Fibroblast of lung (primary cell): ENCODE results near the gene ABCA13. TPM values are rescaled to one million over a fixed set of nuclear protein-coding genes. Genes with fewer than 3 reads are reported as not detected.

Experiments used
- DNase-seq, 2 donors: peaks; one replicate each; pipeline versions ENCODE4 v3.0.0 to v3.0.0-alpha.2; 2010; ENCODE audit warnings: low read depth in 2 of 2
- H2AFZ ChIP-seq: 2 replicates; pipeline ENCODE4 v1.5.1; 2012; ENCODE audit warnings: low read length, control low read depth, inconsistent platforms
- H3K27ac ChIP-seq: 2 replicates; pipeline ENCODE4 v1.5.1; 2011; ENCODE audit warnings: low read length, control low read depth; ENCODE audit not compliant: insufficient read depth
- H3K27me3 ChIP-seq: 2 replicates; pipeline ENCODE4 v1.5.1; 2011; ENCODE audit warnings: mild to moderate bottlenecking, low read length; ENCODE audit not compliant: control insufficient read depth, insufficient read depth
- H3K36me3 ChIP-seq: 2 replicates; pipeline ENCODE4 v1.5.1; 2011; ENCODE audit warnings: low read length; ENCODE audit not compliant: control insufficient read depth, insufficient read depth
- H3K4me1 ChIP-seq: 2 replicates; pipeline ENCODE4 v1.5.1; 2011; ENCODE audit warnings: low read length; ENCODE audit not compliant: control insufficient read depth, insufficient read depth; ENCODE audit errors: extremely low read depth
- H3K4me2 ChIP-seq: 2 replicates; pipeline ENCODE4 v1.5.1; 2011; ENCODE audit warnings: low read length, control low read depth; ENCODE audit not compliant: insufficient read depth; ENCODE audit errors: extremely low read depth
- H3K4me3 ChIP-seq, 4 experiments: fragments of 200-600 bp in 1 of 4; sonication (generic) in 1 of 4; replicated peaks in 1 of 4; 2 replicates each; pipeline ENCODE4 v1.5.1; 2011 to 2016; ENCODE audit warnings: low read length in 4 of 4, low read depth in 3 of 4, mild to moderate bottlenecking in 3 of 4, control low read depth in 2 of 4, inconsistent platforms in 1 of 4, mixed read lengths in 1 of 4; ENCODE audit not compliant: insufficient read depth in 1 of 4; ENCODE audit errors: control extremely low read depth in 1 of 4
- H3K79me2 ChIP-seq: 2 replicates; pipeline ENCODE4 v1.5.1; 2012; ENCODE audit warnings: mild to moderate bottlenecking, low read length, inconsistent platforms; ENCODE audit not compliant: control insufficient read depth, insufficient read depth
- H3K9ac ChIP-seq: 2 replicates; pipeline ENCODE4 v1.5.1; 2011; ENCODE audit warnings: mild to moderate bottlenecking, low read length, control low read depth; ENCODE audit not compliant: insufficient read depth
- H3K9me3 ChIP-seq: 2 replicates; pipeline ENCODE4 v1.5.1; 2012; ENCODE audit warnings: low read depth, low read length; ENCODE audit not compliant: control insufficient read depth, insufficient read depth
- H4K20me1 ChIP-seq: 2 replicates; pipeline ENCODE4 v1.5.1; 2011; ENCODE audit warnings: low read length; ENCODE audit not compliant: control insufficient read depth, insufficient read depth; ENCODE audit errors: extremely low read depth
- EZH2 ChIP-seq: IDR thresholded peaks from 2 replicates; pipeline ENCODE4 v1.5.1; 2012; ENCODE audit warnings: low read length, control low read depth, mild to moderate bottlenecking; ENCODE audit errors: missing control alignments
- polyA plus RNA-seq, 2 donors: library from polyadenylated mRNA; depleted of rRNA in 1 of 2; stranded (reverse) in 1 of 2; unstranded in 1 of 2; fragments of >200 nt; gene quantifications; 2 replicates each; pipeline ENCODE4 v1.2.1, GENCODE V29; 2011 to 2012; ENCODE audit warnings: missing spikeins in 1 of 2
- total RNA-seq: library from RNA; depleted of rRNA; stranded (reverse); fragments of >200 nt; gene quantifications from 2 replicates; pipeline ENCODE4 v1.2.1, GENCODE V29; 2014
- TF ChIP-seq, protein P1 (sequence below), 2 donors: IDR thresholded peaks in 1 of 2; conservative IDR thresholded peaks in 1 of 2; 1 replicate in 1 of 2; 2 replicates in 1 of 2; pipeline ENCODE4 v1.5.1; 2011 to 2012; ENCODE audit warnings: low read length in 2 of 2, control low read depth in 1 of 2, inconsistent platforms in 1 of 2, low read depth in 1 of 2, mild to moderate bottlenecking in 1 of 2

ABCA13 gene
- total and polyA plus RNA-seq, 2 donors (not counting 1 experiment from before 2014, with no cell fraction given): 0.08 to 10.9 TPM

DNA sequence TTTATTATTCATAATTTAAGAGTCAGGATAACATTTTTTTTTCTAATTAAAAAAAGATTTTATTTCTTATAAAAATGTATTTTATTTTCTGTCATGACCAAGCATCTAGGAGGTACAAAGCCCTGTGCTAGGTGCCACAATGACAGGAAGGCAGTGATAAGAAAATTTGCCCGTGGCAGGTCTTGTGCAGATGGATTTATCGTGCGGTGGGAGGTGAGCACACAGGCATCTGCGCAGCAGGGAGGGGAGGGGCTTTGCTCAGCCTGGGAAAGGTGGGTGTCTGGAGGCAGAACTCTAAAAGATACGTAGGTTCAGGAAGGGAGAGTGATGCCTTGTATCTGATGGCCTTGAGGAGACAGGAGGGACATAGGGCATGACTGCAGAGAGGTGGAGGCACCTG, 115.6 kb downstream of the ABCA13 start:
- TF ChIP-seq, protein P1, sequence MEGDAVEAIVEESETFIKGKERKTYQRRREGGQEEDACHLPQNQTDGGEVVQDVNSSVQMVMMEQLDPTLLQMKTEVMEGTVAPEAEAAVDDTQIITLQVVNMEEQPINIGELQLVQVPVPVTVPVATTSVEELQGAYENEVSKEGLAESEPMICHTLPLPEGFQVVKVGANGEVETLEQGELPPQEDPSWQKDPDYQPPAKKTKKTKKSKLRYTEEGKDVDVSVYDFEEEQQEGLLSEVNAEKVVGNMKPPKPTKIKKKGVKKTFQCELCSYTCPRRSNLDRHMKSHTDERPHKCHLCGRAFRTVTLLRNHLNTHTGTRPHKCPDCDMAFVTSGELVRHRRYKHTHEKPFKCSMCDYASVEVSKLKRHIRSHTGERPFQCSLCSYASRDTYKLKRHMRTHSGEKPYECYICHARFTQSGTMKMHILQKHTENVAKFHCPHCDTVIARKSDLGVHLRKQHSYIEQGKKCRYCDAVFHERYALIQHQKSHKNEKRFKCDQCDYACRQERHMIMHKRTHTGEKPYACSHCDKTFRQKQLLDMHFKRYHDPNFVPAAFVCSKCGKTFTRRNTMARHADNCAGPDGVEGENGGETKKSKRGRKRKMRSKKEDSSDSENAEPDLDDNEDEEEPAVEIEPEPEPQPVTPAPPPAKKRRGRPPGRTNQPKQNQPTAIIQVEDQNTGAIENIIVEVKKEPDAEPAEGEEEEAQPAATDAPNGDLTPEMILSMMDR (conservative IDR thresholded peaks at IDR 0.05 in 1 of 2, IDR thresholded peaks at IDR 0.05 in 1 of 2; ENCODE audit: low read depth in 1 of 2, low read length in 2 of 2): no peak
- TF ChIP-seq EZH2: no peak
- no peaks in the 10 kb centered on the region for H3K36me3 ChIP-seq
- no peaks in the 10 kb centered on the region for H4K20me1 ChIP-seq
- H3K9ac ChIP-seq: no peak overlapping the region
- H3K27ac ChIP-seq: no peak overlapping the region
- no peaks in the 10 kb centered on the region for H3K4me1 ChIP-seq
- no peak overlapping the region for H3K4me2 ChIP-seq
- no peak overlapping the region for H2AFZ ChIP-seq
- no peak overlapping the region for H3K4me3 ChIP-seq
- no peaks in the 10 kb centered on the region for H3K79me2 ChIP-seq
- no peak for DNase-seq
- H3K27me3 ChIP-seq: no peaks in the 10 kb centered on the region
- H3K9me3 ChIP-seq: no peaks in the 10 kb centered on the region

DNA sequence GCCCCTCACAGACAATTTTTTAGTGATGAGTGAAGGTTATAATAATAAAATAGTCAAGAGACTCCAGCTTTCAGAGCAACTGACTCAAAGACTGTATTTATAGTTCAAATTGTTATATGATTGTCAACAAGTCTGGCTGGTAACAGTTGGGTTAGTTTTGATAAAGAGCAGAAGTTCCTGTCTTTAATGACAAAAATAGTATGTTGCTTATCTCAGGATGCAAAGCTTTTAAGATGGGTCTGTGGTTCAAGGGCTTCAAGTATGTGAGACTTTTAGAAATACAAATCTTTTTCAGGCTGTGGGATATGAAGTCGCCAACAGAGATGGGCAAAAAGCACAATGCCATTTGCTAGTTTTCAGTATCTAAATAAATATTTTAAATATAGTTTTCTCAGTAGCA, 118.4 kb downstream of the ABCA13 start:
- Histone ChIP-seq H2AFZ (no peak overlapping the region), H3K4me2 (no peak overlapping the region), H3K9me3 (no peaks in the 10 kb centered on the region), H3K36me3 (no peaks in the 10 kb centered on the region), H3K4me1 (no peaks in the 10 kb centered on the region), H3K4me3 (no peak overlapping the region), H3K79me2 (no peaks in the 10 kb centered on the region), H3K27me3 (no peaks in the 10 kb centered on the region), H4K20me1 (no peaks in the 10 kb centered on the region), H3K9ac (no peak overlapping the region), H3K27ac (no peak overlapping the region)
- TF ChIP-seq, protein P1 (conservative IDR thresholded peaks at IDR 0.05 in 1 of 2, IDR thresholded peaks at IDR 0.05 in 1 of 2; ENCODE audit: low read depth in 1 of 2, low read length in 2 of 2): no peak
- no peak for TF ChIP-seq EZH2
- no peak for DNase-seq

DNA sequence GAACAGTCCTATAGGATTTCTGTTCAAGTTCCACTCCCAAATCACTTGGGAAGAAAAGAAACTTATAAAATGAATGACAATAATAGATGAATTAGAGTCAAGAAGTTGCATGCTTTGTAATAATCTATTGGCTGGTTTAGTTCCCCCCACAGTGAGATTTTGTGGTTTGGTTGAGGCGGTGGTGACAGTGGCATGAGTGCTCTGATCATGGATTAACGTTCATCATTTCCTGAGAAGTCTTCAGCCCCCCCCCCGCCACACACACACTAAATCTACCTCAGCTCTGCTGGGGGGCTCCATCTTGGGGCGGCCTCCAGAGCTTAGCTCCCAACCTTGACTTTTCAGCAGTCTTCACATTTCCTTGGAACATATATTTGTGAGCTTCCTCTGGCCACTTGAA, 121.7 kb downstream of the ABCA13 start:
- DNase-seq: no peak
- H3K27me3 ChIP-seq: no peaks in the 10 kb centered on the region
- no peak overlapping the region for H3K9ac ChIP-seq
- H3K4me1 ChIP-seq: no peaks in the 10 kb centered on the region
- H4K20me1 ChIP-seq: no peaks in the 10 kb centered on the region
- no peaks in the 10 kb centered on the region for H3K79me2 ChIP-seq
- no peak overlapping the region for H3K4me3 ChIP-seq
- H3K9me3 ChIP-seq: no peaks in the 10 kb centered on the region
- no peak overlapping the region for H3K4me2 ChIP-seq
- no peak for TF ChIP-seq EZH2
- TF ChIP-seq, protein P1 (conservative IDR thresholded peaks at IDR 0.05 in 1 of 2, IDR thresholded peaks at IDR 0.05 in 1 of 2; ENCODE audit: low read depth in 1 of 2, low read length in 2 of 2): no peak
- no peaks in the 10 kb centered on the region for H3K36me3 ChIP-seq
- H2AFZ ChIP-seq: no peak overlapping the region
- H3K27ac ChIP-seq: no peak overlapping the region
